Ammon's horn (tissue), 1 donor: ENCODE measurements around the gene SCN1A.
"Not testable (repeated sequence)": the region's sequence is repeated elsewhere in the genome, so short reads cannot be mapped to it uniquely, and the experiment has no call there.

ENCODE experiments used
- DNase-seq: peaks from one replicate; pipeline ENCODE4 v3.0.0-alpha.2; 2016; ENCODE audit warnings: low spot score

Gene SCN1A

DNA sequence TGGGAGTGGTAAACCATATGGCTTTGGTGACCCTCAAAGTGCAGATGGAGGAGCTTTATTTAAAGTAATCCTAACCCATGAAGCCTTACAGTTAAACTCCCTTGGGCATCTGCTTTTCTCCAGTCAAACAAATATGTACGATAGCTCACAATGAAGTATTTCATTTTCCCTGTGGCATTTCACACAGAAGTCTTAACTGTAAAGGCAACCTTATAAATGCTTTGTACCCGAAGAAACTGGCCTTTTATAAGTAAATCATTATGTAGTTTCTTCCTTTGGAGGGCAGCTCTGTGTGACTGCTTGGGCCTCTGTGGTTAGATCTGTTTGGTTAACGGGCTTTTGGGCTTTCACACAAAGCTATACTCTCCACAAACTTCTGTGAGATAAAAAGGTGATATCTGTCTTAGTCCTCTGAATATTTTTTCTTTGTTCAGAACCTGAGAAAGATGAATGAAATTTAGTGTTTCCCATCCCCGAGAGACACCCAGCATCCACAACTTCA lies 46.6 kb downstream of the SCN1A start:
- DNase-seq = no peak

DNA sequence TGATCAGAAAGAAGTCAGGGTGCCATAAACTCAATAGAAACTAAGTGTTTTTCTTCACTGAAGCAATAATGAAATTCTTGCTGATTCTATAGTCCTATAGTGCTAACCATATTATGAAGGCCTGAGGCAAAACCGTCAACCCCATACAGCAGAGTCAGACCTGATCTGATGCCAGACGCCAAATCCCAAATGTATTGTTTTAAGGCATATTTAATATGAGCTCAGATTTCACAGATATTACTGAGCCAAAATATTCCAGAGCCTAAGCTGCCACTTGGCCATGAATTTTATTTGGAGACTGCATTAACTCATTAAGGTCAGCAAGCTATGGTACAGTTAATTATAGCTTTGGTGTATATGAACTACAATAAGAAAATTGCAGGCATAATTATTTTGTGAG lies 53.4 kb downstream of the SCN1A start:
- no peak for DNase-seq

- DNase-seq = no peak
Measured at GRCh38 chr2:166074011-166074410, 53.8 kb downstream of the SCN1A start.

- no peak for DNase-seq
Measured at GRCh38 chr2:166070231-166070630, 57.6 kb downstream of the SCN1A start.

- no peak for DNase-seq
Measured at GRCh38 chr2:166068981-166069380, 58.8 kb downstream of the SCN1A start.

GRCh38 chr2:166067229-166067628 lies 60.6 kb downstream of the SCN1A start:
- no peak for DNase-seq

GRCh38 chr2:166060191-166060590 lies 67.6 kb downstream of the SCN1A start:
- DNase-seq = no peak

DNA sequence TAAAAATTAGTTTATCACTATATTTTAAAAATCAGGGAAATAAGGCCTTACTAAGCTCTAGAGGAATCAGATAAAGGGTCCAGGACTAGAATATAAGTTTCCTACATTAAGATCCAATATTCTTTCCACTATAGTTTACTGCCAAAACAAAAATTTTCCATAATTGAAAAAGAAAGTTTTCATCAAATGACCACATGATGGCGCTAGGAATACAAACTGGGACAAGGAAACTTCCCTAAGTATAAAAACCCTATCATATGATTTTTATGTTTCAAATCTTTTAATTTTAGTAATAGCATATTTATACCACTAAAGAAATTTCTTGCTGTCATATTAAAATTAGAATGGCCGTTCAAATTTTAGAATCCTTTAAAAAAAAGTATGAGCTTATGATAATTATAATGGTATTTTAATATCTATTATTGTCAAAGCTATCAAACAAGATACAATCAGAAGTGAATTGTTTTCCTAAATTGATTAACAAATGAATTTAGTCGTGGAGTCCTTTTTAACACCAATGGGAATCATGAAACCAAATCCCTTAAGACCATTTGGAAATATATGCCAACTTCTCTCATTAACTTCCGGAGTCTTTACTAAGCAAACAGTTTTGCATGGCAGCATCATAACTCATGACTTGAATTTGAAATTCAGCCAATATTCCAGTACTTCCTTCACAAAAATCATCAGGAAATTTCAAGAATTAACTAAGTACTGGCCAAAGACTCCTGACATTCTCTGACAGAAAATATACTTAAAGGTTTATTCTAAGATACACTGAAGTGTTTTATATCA lies 70.3 kb downstream of the SCN1A start:
- DNase-seq = no peak

GRCh38 chr2:166044853-166045483 lies 82.9 kb downstream of the SCN1A start:
- no peak for DNase-seq

- DNase-seq = no peak
Measured at GRCh38 chr2:166042768-166043390, 84.9 kb downstream of the SCN1A start.

DNA sequence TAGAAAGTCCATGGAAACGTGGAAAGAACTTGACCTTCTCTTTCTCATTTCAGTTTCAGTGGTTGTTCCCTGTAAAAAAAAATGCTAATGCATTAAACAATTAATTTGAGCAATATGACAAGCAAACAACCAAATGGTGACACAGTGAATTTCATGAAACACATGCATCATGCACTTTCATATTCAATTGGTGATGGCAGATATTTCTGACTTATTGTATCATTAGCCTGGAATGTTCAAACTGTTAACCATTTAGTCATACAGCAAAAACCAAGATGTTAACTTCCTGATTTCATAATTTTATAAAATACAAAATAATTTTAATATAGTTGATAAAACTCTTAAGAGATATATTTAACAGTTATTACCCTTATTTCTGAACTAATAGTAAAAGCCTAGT lies 85.5 kb downstream of the SCN1A start:
- no peak for DNase-seq

GRCh38 chr2:166041613-166042012 lies 86.2 kb downstream of the SCN1A start:
- no peak for DNase-seq

DNA sequence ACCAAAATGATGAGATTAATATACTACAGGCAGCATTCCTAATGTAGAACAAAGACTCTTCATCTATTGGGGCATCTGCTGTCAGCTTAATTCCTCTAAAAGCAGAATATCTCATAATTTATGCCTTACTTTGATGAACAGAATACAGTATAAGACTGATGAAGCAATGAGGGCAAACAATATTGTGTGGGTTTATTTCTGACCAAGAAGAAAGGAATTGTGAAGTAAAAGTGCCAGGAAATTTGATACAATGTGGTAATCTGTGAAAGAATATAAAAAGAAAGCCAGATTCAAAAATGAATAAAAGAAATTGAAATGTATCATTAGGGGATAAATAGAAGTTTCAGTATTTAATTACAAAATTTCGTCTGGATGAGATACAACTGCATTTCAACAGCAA lies 95.5 kb downstream of the SCN1A start:
- no peak for DNase-seq

GRCh38 chr2:166031054-166031453 lies 96.8 kb downstream of the SCN1A start:
- no peak for DNase-seq

- DNase-seq = no peak
Measured at GRCh38 chr2:166025313-166025712, 102.5 kb downstream of the SCN1A start.

DNA sequence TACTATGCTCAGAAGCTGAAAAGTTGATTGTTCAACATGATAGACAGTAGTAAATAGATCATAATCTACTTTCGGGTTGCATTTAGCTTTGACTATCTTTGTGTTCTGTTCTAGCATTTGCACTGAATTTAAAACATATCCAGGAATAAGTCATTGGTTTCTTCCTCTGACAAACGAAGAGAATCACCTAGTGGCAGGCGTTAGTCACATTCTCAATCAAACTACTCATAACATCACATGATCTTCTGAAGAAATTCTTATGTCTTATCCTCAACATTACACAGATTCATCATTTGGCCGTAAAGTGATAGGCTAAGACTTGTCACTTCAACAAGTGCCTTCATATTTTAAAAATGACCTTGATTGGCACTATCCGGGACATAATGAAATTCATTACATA lies 110.6 kb downstream of the SCN1A start:
- DNase-seq = no peak

GRCh38 chr2:166013878-166014277 lies 113.9 kb downstream of the SCN1A start:
- DNase-seq = no peak

GRCh38 chr2:166011660-166012059 lies 116.2 kb downstream of the SCN1A start:
- DNase-seq = no peak

- DNase-seq = no peak
Measured at GRCh38 chr2:166000401-166000800, 127.4 kb downstream of the SCN1A start.

DNA sequence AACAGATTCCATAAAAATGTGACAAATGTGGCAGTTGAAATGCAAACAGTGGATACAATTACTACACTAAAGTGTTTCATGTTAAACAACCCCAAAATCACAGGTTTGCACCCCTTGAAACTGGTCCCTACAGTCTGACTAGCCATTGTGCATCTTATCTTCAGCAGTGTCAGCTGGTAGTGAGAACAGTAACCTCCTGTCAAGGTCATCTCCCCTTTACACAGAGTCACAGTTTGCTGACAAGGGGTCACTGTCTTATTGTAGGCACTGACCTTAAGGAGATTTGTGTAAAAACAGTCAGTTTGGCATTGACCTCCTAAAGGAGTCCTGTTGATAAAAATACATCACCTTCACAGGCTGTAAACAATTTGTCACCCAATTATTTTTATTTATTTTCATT lies 137.0 kb downstream of the SCN1A start:
- no peak for DNase-seq

GRCh38 chr2:165989851-165990250 lies 138.0 kb downstream of the SCN1A start:
- no peak for DNase-seq

DNA sequence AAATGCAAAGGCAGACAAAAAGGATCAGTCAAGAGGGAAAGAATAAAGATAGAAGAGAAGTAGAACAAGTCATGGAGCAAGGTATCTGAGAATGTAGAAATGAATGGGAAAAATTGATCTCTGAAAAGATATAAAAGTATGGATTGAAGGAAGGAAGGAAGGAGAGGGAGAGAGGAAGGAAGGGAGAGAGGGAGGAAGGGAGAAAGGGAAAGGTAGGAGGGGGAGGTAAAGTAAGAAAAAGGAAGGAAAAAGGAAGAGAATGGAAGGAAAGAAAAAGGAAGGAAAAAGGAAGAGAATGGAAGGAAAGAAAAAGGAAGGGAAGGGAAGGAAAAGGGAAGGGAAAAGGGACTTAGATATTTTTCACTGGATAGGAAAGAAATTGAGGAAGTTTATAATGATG lies 142.7 kb downstream of the SCN1A start:
- no peak for DNase-seq

DNA sequence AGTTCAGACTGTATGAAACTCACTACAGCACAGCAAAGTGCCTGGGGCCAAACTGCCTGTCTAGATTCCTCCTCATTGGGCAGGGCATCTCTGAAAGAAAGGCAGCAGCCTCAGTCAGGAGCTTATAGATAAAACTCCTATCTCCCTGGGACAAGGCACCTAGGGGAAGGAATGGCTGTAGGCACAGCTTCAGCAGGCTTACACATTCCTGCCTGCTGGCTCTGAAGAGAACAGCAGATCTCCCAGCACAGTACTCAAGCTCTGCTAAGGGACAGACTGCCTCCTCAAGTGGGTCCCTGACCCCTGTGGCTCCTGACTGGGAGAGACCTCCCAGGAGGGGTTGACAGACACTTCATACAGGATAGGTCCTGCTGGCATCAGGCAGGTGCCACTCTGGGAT lies 155.7 kb downstream of the SCN1A start:
- not testable (repeated sequence) for DNase-seq
